NCI-H1417 treated with DMSO at 0.1 percent for 48 hours (cell line): ENCODE results near the gene RGS12.

Experiments
- DNase-seq: peaks from one replicate; lab custom pipeline; 2025; lab: John Stamatoyannopoulos, UW

Gene RGS12

GRCh38 chr4:3253808-3254207 lies 39.0 kb upstream of the RGS12 start:
- no peak for DNase-seq

GRCh38 chr4:3254302-3255131 lies 38.3 kb upstream of the RGS12 start:
- no peak for DNase-seq

- no peak for DNase-seq
Measured at GRCh38 chr4:3255611-3256186, 37.1 kb upstream of the RGS12 start.

GRCh38 chr4:3256230-3257102 lies 36.4 kb upstream of the RGS12 start:
- no peak for DNase-seq

GRCh38 chr4:3257103-3257555 lies 35.7 kb upstream of the RGS12 start:
- peak; percentile 13 for DNase-seq

DNA sequence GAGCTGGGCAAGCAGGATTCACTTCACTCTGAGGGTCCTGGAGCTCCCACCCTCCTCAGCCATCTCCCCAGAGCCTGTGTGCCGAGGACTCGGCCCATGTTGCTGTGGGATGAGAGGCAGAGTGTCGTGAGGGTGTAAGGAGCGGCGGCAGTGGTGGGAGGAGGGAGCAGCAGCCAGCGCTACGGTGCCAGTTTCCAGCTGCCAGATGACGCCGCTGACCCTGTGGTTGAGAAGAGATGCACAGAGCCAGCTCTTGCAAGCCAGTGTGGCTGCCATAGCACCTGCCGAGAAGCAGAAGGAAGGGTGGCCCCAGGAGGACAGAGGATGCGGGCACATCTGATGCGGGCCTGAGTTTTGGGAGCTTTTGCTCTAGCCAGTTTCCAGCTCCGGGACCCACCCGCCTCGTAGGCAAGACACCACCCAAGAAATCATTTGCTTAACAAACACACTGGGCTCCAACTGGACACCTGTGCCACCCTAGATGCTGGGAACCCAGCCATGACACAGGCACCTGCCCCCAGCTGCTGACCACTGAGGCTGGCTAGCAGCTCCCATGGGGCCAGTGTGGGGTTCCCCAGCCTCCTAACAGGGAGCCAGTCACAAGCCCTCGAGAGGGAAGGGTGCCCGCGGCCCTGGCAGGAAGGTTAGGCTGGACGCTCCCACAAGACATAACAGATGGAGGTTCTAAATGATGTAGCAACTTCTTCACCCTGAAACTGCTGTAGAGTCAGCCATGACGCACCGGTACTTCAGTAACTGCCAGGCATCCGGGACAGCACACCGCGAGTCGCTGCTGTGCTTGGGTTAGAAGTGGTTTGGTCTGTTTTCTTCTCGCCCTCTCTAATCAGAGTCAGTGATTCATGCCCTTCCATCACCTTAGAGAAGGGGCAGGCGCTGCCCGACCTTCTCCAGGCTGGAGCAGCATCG lies 35.0 kb upstream of the RGS12 start:
- DNase-seq = no peak

DNA sequence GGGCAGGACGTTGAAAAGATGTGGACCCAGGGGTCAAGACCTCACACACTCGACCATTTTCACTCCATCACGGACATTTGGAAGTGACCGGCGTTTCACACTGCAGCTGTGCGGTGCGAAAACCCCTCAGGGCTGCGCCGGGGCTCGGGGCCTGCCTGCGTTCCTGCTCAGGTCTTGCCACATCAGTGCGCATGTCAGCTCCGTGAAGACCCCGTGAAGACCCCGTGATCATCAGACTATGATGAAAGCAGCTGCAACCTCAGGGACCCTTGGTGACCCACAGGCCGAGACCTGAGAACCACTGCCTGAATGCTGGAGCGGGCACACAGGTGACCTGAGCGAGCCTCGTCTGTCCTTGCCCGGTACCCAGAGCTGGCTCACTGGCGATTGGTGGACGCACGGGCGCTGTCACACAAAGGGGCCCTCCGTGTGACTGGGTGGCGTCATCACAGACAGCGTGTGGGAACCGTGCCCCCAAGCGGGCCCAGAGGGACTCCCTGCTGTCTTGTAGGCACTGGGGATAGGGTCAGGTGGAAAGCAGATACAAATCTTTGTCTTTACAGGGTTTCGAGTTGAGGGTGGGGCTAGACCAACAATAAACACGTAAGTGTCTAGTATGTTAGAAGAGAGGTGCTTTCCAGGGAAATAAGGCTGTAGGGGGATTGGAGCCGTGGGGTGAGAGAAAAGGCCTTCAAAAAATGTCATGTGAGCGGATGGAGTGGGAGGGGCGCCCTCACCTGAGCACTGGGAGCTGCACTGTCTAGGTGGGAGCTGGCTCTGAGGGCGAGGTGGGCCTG lies 31.2 kb upstream of the RGS12 start:
- no peak for DNase-seq

DNA sequence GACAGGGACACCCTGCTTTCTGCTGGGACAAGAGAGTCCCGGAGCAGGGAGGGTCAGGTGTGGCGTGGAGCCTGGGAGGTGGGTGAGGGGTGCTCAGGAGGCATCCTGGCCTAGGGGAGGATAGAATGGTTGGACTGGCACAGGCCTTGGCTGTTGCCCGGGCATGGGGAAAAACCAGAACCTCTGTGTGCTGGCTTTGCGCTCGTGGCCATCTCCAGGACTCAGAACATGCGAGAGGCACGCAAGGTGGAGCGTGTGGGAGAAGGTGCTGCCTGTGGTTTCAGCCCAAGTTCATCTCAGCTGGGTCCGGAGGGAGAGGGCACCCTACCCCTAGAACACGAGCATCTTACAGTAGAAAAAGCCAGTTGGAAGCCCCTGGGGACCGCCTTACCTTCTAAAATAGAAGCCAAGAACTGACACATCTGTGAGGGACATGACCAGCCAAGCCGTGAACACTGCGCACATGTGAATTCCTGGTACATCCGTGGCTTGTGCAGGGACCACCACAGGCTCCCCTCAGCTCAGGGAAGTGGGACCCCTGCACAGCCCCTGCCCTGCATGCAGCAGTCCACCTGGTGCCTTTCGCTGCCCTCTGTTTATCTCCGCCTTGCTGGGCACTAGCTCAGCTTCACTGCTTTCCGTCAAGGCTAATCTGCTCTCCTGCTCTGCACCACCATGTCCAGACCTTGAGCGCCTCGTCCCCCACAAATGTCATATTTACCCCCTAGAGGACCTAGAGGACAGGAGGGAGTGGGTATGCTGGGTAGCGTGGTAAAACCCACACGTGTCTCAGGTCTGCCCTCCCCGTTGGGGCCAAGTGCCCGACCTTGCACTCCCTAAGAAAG lies 30.4 kb upstream of the RGS12 start:
- DNase-seq = no peak

GRCh38 chr4:3263053-3263875 lies 29.6 kb upstream of the RGS12 start:
- no peak for DNase-seq

- DNase-seq = no peak
Measured at GRCh38 chr4:3263876-3264193, 29.0 kb upstream of the RGS12 start.

DNA sequence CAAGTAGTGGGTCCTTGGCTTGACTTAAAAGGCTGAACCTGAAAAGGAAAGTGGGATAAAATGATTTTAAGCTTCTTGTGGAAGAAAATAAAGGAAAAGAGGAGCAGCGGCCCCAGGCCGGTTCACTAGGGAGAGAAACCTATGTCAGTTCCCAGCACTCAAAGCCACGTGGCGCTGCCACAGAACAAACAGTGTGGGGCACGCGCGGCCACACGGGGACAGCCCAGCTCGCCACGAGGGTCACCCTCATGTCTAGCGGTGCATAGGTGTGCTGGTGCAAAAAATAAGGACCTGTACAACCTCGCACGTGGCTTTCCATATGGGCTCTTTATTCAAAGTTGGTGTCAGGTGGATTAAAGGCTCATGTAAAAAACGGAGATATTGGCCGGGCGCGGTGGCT lies 26.7 kb upstream of the RGS12 start:
- DNase-seq = no peak

DNA sequence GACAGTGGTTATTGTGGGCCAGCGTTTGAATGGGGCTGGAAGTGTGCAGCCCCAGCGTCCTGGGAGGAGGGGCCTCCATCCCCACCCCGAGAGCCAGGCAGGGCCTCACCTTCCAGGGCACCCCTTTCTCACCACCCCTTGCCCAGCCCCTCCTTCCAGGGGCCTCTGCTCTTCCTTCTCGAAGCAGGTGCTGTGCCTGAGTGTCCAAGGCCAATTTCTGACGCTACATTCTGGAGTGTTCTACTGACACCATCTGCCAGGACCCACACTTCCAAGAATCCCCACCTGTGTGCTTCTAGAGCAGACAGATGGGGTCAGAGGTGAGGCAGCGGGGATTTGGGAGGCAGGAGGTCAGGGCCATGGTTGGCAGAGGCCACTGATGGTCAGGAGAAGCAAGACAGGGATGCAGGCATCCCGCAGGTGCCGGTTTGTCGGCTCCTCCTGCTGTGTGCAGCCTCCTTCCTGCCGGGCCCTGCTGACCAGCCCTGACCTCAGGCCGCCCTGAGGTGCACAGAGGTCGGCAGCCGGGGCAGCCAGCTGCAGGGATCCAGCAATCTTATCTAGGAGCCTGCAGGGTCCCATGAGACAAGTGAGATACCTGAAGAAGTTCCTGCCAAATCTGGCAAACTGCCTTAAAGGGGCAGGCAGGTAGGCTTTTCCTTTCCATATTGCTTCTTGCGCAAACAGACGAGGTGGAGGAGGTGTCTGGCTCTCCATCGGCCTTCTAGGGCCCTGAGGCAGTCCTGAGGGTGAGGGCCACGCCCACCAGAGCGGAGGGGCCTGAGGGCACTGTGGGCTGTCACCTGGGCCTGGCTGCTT lies 25.0 kb upstream of the RGS12 start:
- no peak for DNase-seq

DNA sequence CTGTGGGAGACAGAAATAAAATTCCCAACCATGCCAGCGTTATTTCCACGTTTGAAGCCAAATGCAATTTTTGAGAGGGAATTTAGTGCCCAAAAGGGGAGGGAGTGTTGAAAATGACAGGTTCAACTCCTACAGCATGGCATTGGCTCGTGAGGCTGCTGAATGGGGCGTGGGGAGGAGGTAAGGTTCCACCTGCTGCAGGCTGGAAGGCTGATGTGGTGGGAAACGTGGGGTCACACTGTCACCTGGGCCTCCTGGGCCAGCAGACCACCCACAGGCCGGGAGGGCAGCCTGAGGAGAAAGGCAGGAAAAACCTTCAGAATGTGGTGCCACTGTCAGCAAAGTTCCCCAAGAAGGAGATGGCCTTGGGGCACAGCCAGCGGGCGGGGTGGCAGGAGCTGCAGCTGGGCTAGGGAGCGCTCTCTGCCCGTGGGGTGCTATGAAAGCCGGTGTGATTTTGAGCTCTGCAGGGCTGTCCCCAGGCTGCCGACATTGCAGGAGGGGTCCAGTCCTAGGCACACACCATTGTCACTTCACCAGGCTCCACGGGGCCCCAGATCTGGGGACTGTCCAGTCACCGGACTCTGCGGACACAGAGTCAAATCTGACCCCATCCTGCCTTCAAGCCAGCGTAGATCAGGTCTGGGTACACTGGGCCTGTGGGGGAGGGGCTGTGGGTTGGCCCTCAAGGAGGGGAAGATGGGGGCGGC lies 24.3 kb upstream of the RGS12 start:
- DNase-seq = no peak

DNA sequence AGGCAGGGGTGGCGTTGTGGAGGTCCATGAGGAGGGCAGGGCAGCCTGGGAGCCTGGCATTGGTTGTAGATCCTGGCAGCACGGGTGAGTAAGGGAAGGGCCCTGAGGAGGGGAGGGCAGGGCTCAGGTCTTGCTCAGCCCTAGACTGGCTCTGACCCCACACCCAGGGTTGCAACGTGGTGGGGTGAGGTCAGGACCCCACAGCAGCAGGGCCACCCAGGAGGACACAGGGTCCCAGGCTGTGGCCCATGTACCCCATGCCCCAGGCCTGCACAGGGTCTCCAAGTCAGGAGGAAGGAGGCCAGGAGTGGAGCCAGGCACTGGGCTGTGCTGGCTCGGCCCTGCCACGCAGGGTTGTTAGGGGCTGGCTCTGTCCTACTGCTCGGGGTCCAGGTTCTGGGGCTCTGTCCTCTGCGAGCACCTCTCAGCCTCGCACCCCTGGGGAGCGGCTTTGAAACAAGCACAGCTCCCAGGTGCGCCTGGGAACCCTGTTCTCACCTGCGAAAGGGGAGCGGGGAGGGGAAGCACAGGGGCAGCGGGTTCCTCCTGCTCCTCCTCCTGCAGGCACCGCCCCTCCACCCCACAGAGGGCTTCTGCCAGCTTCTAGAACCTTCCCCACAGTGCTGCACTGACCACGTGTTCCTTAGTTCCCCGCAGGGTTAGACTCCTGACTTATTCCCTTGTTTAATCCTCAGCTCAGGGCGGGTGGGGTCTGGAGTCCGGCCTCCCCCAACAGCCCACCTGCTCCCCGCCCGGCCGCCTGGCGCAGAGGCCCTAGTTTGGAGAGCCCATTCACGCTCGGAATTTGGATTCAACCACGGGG lies 23.5 kb upstream of the RGS12 start:
- no peak for DNase-seq

- no peak for DNase-seq
Measured at GRCh38 chr4:3269991-3270611, 22.7 kb upstream of the RGS12 start.

GRCh38 chr4:3271131-3271530 lies 21.7 kb upstream of the RGS12 start:
- no peak for DNase-seq
